ENCODE data around the gene MAP3K15. TPM values are rescaled to one million over a fixed set of nuclear protein-coding genes. Genes with fewer than 3 reads are reported as not detected.

MAP3K15 gene
- total RNA-seq, 1 experiment from 2014 or later = 1.2 TPM

DNA sequence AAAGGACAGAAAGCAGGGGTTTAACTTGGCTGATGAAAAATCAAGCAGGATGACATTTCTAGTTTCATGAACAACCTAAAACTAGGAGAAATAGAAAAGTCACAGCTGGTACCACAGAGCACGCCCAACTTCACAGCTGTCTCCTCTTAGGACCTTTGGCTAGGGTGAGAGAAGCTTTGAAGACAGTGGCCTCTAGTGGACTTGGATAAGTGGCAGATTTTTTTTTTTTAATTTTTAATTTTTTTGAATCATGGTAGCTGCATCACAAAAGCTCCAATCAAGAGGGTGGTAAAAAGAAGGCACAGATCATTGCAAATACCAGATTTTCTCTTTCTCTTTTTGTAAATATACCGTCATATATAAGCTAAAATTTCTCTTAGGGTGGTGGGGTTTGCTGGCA lies 20.2 kb upstream of the MAP3K15 start:
- H3K4me1 Mint-ChIP-seq = no peaks in the 10 kb centered on the region
- no peaks in the 10 kb centered on the region for H3K23me2 ChIP-seq (ENCODE audit: insufficient read length, low read depth, low read length, poor library complexity, severe bottlenecking)
- no peak overlapping the region for H2AK5ac ChIP-seq (ENCODE audit: insufficient read length, low read length)
- H3K9me3 Mint-ChIP-seq = peaks cover 58 to 67% of the 10 kb centered on the region in 2 experiments
- no CpG with 5 or more reads among the region's 2 CpGs for WGBS (ENCODE audit: extremely low coverage, insufficient read length, low lambda C conversion rate)
- H4K20me1 ChIP-seq (ENCODE audit: control insufficient read depth, insufficient read depth, insufficient read length) = no peaks in the 10 kb centered on the region
- no peak overlapping the region for H3K14ac ChIP-seq (ENCODE audit: insufficient read depth, low read length)
- H3K27me3 ChIP-seq (ENCODE audit: insufficient read depth, low read length) = no peaks in the 10 kb centered on the region
- peaks cover 4% of the 10 kb centered on the region for H3K27me3 Mint-ChIP-seq (ENCODE audit: low read depth)
- no peak overlapping the region for H3K23ac ChIP-seq (ENCODE audit: insufficient read length, low read depth, low read length)
- no peaks in the 10 kb centered on the region for H3K4me1 ChIP-seq (ENCODE audit: insufficient read depth, low read length)
- H3K18ac ChIP-seq (ENCODE audit: insufficient read length, low read depth, low read length) = no peak overlapping the region
- no peak overlapping the region for H2AFZ ChIP-seq (ENCODE audit: low read length)
- H3K27ac ChIP-seq (ENCODE audit: insufficient read length, low read depth, low read length) = no peak overlapping the region
- H2BK20ac ChIP-seq (ENCODE audit: low read depth, low read length, poor library complexity, severe bottlenecking) = no peak overlapping the region
- no peak overlapping the region for H2BK15ac ChIP-seq (ENCODE audit: low read depth, low read length)
- no peak overlapping the region for H2BK12ac ChIP-seq (ENCODE audit: insufficient read length, low read depth, low read length)
- H4K5ac ChIP-seq (ENCODE audit: insufficient read length, low read depth, low read length) = no peak overlapping the region
- no peak overlapping the region for H3K27ac Mint-ChIP-seq
- no peak overlapping the region for H3K4me3 Mint-ChIP-seq
- no peak overlapping the region for H4K91ac ChIP-seq (ENCODE audit: insufficient read length, low read depth, low read length)
- no peak overlapping the region for H4K8ac ChIP-seq (replicated peaks; ENCODE audit: insufficient read length, low read depth, low read length)
- H3K4ac ChIP-seq (ENCODE audit: low read depth, low read length) = no peak overlapping the region
- no peaks in the 10 kb centered on the region for H3K79me1 ChIP-seq (ENCODE audit: insufficient read depth, low read depth, low read length, poor library complexity, severe bottlenecking)
- H2BK5ac ChIP-seq (ENCODE audit: insufficient read length, low read length) = no peak overlapping the region
- H3K9ac ChIP-seq (ENCODE audit: extremely low read depth, insufficient read length, low read length) = no peak overlapping the region
- no peaks in the 10 kb centered on the region for H3K79me2 ChIP-seq (ENCODE audit: insufficient read depth, low read length)
- peaks cover 29% of the 10 kb centered on the region for H3K9me3 ChIP-seq (ENCODE audit: control insufficient read depth, low read depth, low read length)
- peak; percentile 55 for TF ChIP-seq CTCF (conservative IDR thresholded peaks at IDR 0.05)
- no peak overlapping the region for H2BK120ac ChIP-seq (ENCODE audit: low read depth, low read length, poor library complexity, severe bottlenecking)
- no peak overlapping the region for H3K56ac ChIP-seq (ENCODE audit: insufficient read length, low read depth, low read length)
- no peak overlapping the region for H3K4me2 ChIP-seq (ENCODE audit: insufficient read depth, insufficient read length, low read length)
- DNase-seq = no peak
- H3K36me3 Mint-ChIP-seq (ENCODE audit: insufficient read depth in 1 of 3, low read depth in 3 of 3) = peaks cover 0 to 14% (median under 1%) of the 10 kb centered on the region in 3 experiments; a peak in 5 of 7 replicates
- no peak overlapping the region for H3T11ph ChIP-seq (ENCODE audit: low read length)
